Measurements from ENCODE around the gene SLC27A5.

The SLC27A5 gene

GRCh38 chr19:58479736-58480480, 31.9 kb downstream of the SLC27A5 start:
- Histone ChIP-seq H3K27ac (no peak overlapping the region), H3K9ac (ENCODE audit: insufficient read length) (no peak overlapping the region), H3K9me3 (ENCODE audit: low read depth, low read length) (no peaks in the 10 kb centered on the region), H3K4me3 (no peak overlapping the region), H3K36me3 (ENCODE audit: insufficient read depth, low read length) (no peaks in the 10 kb centered on the region)
- no peak for DNase-seq (ENCODE audit: low read depth, low spot score)
- no peak for TF ChIP-seq EZH2 (IDR thresholded peaks at IDR 0.05)
- no peak for TF ChIP-seq POLR2AphosphoS5 (IDR thresholded peaks at IDR 0.05; ENCODE audit: borderline replicate concordance, low read depth, low read length)
- TF ChIP-seq FOXP2 (optimal IDR thresholded peaks at IDR 0.05; ENCODE audit: control extremely low read depth, extremely low read length, insufficient read depth) = no peak

GRCh38 chr19:58479303-58479702, 32.5 kb downstream of the SLC27A5 start:
- H3K27ac ChIP-seq = no peak overlapping the region
- TF ChIP-seq POLR2AphosphoS5 (IDR thresholded peaks at IDR 0.05; ENCODE audit: borderline replicate concordance, low read depth, low read length) (no peak), EZH2 (IDR thresholded peaks at IDR 0.05) (no peak), FOXP2 (optimal IDR thresholded peaks at IDR 0.05; ENCODE audit: control extremely low read depth, extremely low read length, insufficient read depth) (no peak)
- H3K9me3 ChIP-seq (ENCODE audit: low read depth, low read length) = no peaks in the 10 kb centered on the region
- H3K36me3 ChIP-seq (ENCODE audit: insufficient read depth, low read length) = no peaks in the 10 kb centered on the region
- no peak overlapping the region for H3K4me3 ChIP-seq
- no peak overlapping the region for H3K9ac ChIP-seq (ENCODE audit: insufficient read length)
- DNase-seq (ENCODE audit: low read depth, low spot score) = no peak

- no peak overlapping the region for H3K27ac ChIP-seq
- no peak for DNase-seq (ENCODE audit: low read depth, low spot score)
- no peaks in the 10 kb centered on the region for H3K36me3 ChIP-seq (ENCODE audit: insufficient read depth, low read length)
- no peak overlapping the region for H3K9ac ChIP-seq (ENCODE audit: insufficient read length)
- no peak overlapping the region for H3K4me3 ChIP-seq
- TF ChIP-seq EZH2 (IDR thresholded peaks at IDR 0.05) = no peak
- TF ChIP-seq FOXP2 (optimal IDR thresholded peaks at IDR 0.05; ENCODE audit: control extremely low read depth, extremely low read length, insufficient read depth) = no peak
- peak; percentile 34; the same call in 1 of the 2 replicates for TF ChIP-seq POLR2AphosphoS5 (IDR thresholded peaks at IDR 0.05; ENCODE audit: borderline replicate concordance, low read depth, low read length)
- no peaks in the 10 kb centered on the region for H3K9me3 ChIP-seq (ENCODE audit: low read depth, low read length)
These were observed 33.9 kb downstream of the SLC27A5 start for GRCh38 chr19:58477871-58478270.

- no peaks in the 10 kb centered on the region for H3K9me3 ChIP-seq (ENCODE audit: low read depth, low read length)
- no peak for DNase-seq (ENCODE audit: low read depth, low spot score)
- H3K4me3 ChIP-seq = no peak overlapping the region; the same call in 1 of the 2 replicates
- H3K27ac ChIP-seq = no peak overlapping the region
- H3K9ac ChIP-seq (ENCODE audit: insufficient read length) = no peak overlapping the region
- H3K36me3 ChIP-seq (ENCODE audit: insufficient read depth, low read length) = no peaks in the 10 kb centered on the region
- TF ChIP-seq POLR2AphosphoS5 (IDR thresholded peaks at IDR 0.05; ENCODE audit: borderline replicate concordance, low read depth, low read length) = no peak; the same call in 1 of the 2 replicates
- no peak for TF ChIP-seq FOXP2 (optimal IDR thresholded peaks at IDR 0.05; ENCODE audit: control extremely low read depth, extremely low read length, insufficient read depth)
These were observed 34.7 kb downstream of the SLC27A5 start for GRCh38 chr19:58477130-58477529.

- peak overlapping the region; percentile 73; the same call in 1 of the 2 replicates for H3K27ac ChIP-seq
- H3K4me3 ChIP-seq = peak overlapping the region; percentile 84
- DNase-seq (ENCODE audit: low read depth, low spot score) = no peak
- H3K9ac ChIP-seq (ENCODE audit: insufficient read length) = peak overlapping the region; percentile 78
- TF ChIP-seq FOXP2 (optimal IDR thresholded peaks at IDR 0.05; ENCODE audit: control extremely low read depth, extremely low read length, insufficient read depth) = no peak
- no peak for TF ChIP-seq POLR2AphosphoS5 (IDR thresholded peaks at IDR 0.05; ENCODE audit: borderline replicate concordance, low read depth, low read length)
- no peak for TF ChIP-seq EZH2 (IDR thresholded peaks at IDR 0.05)
- H3K9me3 ChIP-seq (ENCODE audit: low read depth, low read length) = no peaks in the 10 kb centered on the region
- H3K36me3 ChIP-seq (ENCODE audit: insufficient read depth, low read length) = no peaks in the 10 kb centered on the region
These were observed 35.2 kb downstream of the SLC27A5 start for GRCh38 chr19:58476498-58477015.

- H3K9ac ChIP-seq (ENCODE audit: insufficient read length) = peak within 1 kb of the TSS; percentile 78
- H3K27ac ChIP-seq = peak within 1 kb of the TSS; percentile 73
- H3K36me3 ChIP-seq (ENCODE audit: insufficient read depth, low read length) = no peaks in the 10 kb centered on the region; the same call in 1 of the 2 replicates
- peak; percentile 90 for DNase-seq (ENCODE audit: low read depth, low spot score)
- H3K9me3 ChIP-seq (ENCODE audit: low read depth, low read length) = no peaks in the 10 kb centered on the region
- TF ChIP-seq EZH2 (IDR thresholded peaks at IDR 0.05) (no peak), POLR2AphosphoS5 (IDR thresholded peaks at IDR 0.05; ENCODE audit: borderline replicate concordance, low read depth, low read length) (peak; percentile 74; the same call in 1 of the 2 replicates)
- H3K4me3 ChIP-seq = peak within 1 kb of the TSS; percentile 84
These were observed 35.9 kb downstream of the SLC27A5 start, which contains the start of gene ZNF446 for GRCh38 chr19:58475714-58476497. Gene ZNF446, plus strand, starts transcription at chr19:58476352. Its CDS starts 867 bp downstream, at chr19:58477219.

GRCh38 chr19:58474997-58475713, 36.6 kb downstream of the SLC27A5 start:
- Histone ChIP-seq H3K9me3 (ENCODE audit: low read depth, low read length) (no peaks in the 10 kb centered on the region), H3K4me3 (peak overlapping the region; percentile 84), H3K9ac (ENCODE audit: insufficient read length) (peak overlapping the region; percentile 43), H3K27ac (peak overlapping the region; percentile 73; the same call in 1 of the 2 replicates), H3K36me3 (ENCODE audit: insufficient read depth, low read length) (no peaks in the 10 kb centered on the region; the same call in 1 of the 2 replicates)
- TF ChIP-seq POLR2AphosphoS5 (IDR thresholded peaks at IDR 0.05; ENCODE audit: borderline replicate concordance, low read depth, low read length) (no peak; the same call in 1 of the 2 replicates), EZH2 (IDR thresholded peaks at IDR 0.05) (no peak)
- no peak for DNase-seq (ENCODE audit: low read depth, low spot score)
